HEK293T (cell line): ENCODE measurements around the gene PRTFDC1.

Experiments used
- ARNT ChIP-seq: fragments of 450-650 bp; IDR thresholded peaks from 2 replicates; pipeline ENCODE4 v1.6.1; 2017; ENCODE audit warnings: mild to moderate bottlenecking
- BHLHE40 ChIP-seq: fragments of 450-650 bp; IDR thresholded peaks from 2 replicates; pipeline ENCODE4 v1.6.1; 2016; ENCODE audit warnings: mild to moderate bottlenecking, moderate library complexity, borderline replicate concordance
- ELF4 ChIP-seq: fragments of 450-650 bp; IDR thresholded peaks from 2 replicates; pipeline ENCODE4 v1.6.1; 2017; ENCODE audit warnings: antibody characterized with exemption
- FOXA1 ChIP-seq: fragments of 450-650 bp; IDR thresholded peaks from 2 replicates; pipeline ENCODE4 v1.6.1; 2016; ENCODE audit warnings: mild to moderate bottlenecking
- FOXK2 ChIP-seq: fragments of 450-650 bp; IDR thresholded peaks from 2 replicates; pipeline ENCODE4 v1.6.1; 2016; ENCODE audit warnings: mild to moderate bottlenecking
- HDGF ChIP-seq: fragments of 450-650 bp; IDR thresholded peaks from 2 replicates; pipeline ENCODE4 v1.6.1; 2017; ENCODE audit warnings: antibody characterized with exemption, borderline replicate concordance
- NFRKB ChIP-seq: fragments of 450-650 bp; IDR thresholded peaks from 2 replicates; pipeline ENCODE4 v1.6.1; 2016; ENCODE audit warnings: mild to moderate bottlenecking, moderate library complexity
- PKNOX1 ChIP-seq: fragments of 450-650 bp; IDR thresholded peaks from 2 replicates; pipeline ENCODE4 v1.6.1; 2016
- SP1 ChIP-seq: fragments of 450-650 bp; IDR thresholded peaks from 2 replicates; pipeline ENCODE4 v1.6.1; 2017
- SUZ12 ChIP-seq: fragments of 450-650 bp; IDR thresholded peaks from 2 replicates; pipeline ENCODE4 v1.6.1; 2016; ENCODE audit warnings: mild to moderate bottlenecking
- TARDBP ChIP-seq: fragments of 450-650 bp; IDR thresholded peaks from 2 replicates; pipeline ENCODE4 v1.6.1; 2016

- no peak for TF ChIP-seq SP1
- TF ChIP-seq TARDBP = no peak
- TF ChIP-seq ARNT = no peak
- TF ChIP-seq PKNOX1 = no peak
- TF ChIP-seq FOXA1 = no peak
- TF ChIP-seq NFRKB = no peak
- no peak for TF ChIP-seq SUZ12
- TF ChIP-seq HDGF = no peak
- TF ChIP-seq ELF4 = no peak
- TF ChIP-seq FOXK2 = no peak
- no peak for TF ChIP-seq BHLHE40
Observed at GRCh38 chr10:24893127-24893526, 59.3 kb downstream of the PRTFDC1 start.
